Fibroblast of skin of back (primary cell): Measurements from ENCODE around the gene FARS2.

Experiments
- DNase-seq: peaks from one replicate; pipeline ENCODE4 v3.0.0-alpha.2; 2013

The FARS2 gene

DNA sequence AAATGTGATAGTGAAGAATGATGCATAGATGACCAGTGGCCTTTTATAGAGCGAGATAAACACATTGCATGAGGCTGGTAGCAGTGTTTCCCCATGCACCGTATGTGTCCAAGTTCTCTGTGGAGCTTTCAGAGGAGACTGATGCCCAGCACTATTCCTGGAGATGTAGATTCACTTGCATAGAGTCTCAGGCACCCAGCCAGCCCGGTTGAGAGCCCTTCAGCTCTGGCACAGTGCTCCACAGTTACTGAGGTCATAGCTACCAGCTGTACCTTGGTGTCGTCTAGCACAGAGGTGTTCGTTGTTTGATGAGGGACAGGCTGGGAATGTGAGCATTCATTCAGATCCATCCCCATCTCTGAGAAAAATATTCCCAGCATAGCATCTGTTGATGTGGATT is 328.9 kb downstream of the FARS2 start:
- no peak for DNase-seq

DNA sequence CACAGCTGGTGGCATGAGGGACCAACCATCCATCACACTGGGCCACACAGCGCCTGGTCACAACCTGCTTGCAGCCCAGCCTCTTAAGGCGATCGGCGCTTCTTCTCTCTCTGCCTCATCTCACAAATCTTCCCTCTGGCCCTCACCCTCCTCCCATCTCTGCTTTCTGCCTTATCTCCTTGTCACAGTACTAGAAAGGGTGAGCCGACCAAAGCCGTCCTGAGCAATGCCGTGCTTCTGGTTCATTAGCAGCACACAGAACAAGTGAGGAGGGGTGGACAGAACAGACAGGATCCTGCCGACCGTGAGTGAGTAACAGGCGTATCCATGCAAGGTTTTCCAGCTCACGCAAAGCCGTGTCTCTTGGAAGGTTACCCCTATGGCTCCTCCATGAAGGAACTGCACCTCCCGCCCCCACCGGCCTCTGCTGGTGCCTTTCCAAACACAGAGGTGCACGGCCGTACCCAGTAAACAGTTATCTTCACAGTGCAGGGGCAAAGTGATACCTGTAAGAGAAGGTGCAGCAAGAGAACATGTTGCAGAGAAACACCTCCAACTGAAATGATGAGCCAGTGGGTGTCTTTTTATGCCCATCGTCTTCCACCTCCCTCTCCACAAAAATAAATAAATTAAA is 331.7 kb downstream of the FARS2 start:
- no peak for DNase-seq

DNA sequence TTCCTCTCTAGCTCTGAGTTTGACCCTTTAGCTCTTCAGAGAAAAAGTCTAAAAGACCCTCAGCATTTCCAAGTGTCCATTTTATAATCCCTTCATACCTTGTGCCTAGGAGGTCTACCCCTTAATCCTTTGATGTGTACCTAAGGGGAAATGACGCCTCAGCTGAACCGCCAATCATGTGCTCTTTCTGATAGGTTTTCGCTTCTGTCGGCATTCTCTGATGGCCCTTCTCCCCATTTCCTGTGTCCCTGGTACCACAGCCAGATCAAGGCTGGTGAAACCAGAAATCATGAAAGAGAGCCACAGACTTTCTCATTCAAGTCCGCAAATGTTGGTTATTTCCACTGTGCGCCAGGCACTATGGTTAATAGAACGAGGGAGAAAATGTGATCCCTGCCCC is 333.9 kb downstream of the FARS2 start:
- no peak for DNase-seq

DNA sequence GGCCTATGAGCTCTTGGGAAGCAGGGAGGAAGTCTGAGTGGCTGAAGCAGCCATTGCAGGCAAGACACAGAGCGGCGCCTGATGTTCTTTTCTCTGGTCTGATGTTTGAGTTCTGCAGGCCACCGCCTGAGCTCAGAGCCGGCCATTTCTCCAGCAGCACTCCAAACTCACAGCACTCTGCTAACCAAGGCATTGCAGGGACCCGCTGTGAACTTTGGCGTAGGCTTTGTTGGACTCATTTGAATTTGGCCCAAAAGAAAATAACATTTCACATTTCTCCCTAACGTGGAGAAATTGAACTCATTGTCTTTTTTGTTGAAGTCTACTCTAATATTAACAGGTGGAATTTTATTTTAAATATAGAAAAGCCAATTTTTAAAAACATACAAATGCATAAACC is 336.1 kb downstream of the FARS2 start:
- DNase-seq: no peak

DNA sequence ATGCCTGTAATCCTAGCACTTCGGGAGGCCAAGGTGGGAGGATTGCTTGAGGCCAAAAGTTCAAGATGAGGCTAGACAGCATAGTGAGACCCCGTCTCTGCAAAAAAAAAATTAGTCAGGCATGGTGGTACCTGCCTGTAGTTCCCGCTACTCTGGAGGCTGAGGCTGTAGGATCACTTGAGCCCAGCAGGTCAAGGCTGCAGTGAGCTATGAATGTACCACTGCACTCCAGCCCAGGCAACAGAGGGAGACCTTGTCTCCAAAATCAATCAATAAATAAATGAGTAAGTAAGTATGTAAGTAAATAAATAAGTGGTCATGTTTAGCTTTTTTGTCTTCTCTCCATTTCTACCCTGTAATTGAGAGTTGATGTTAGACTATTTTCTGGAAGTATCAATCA is 336.8 kb downstream of the FARS2 start:
- DNase-seq: no peak

DNA sequence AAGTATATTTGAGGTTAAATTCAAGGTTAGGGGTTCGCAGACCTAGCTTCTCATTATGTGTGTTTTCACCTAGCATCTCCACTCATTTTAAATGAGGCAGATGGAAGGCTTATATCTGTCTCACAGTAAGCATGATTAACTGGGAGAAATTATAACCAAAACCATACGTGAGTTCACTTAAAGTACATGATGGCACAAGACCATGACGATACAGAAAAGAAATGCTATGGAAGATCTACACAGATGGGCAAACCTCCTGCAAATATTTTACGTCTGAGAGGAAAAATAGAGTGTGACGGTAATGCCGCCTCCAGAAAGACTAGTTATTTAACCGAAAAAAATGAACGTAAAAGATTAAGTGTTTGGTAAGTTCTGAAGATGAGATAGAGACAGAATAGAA is 337.8 kb downstream of the FARS2 start:
- peak; percentile 13 for DNase-seq

DNA sequence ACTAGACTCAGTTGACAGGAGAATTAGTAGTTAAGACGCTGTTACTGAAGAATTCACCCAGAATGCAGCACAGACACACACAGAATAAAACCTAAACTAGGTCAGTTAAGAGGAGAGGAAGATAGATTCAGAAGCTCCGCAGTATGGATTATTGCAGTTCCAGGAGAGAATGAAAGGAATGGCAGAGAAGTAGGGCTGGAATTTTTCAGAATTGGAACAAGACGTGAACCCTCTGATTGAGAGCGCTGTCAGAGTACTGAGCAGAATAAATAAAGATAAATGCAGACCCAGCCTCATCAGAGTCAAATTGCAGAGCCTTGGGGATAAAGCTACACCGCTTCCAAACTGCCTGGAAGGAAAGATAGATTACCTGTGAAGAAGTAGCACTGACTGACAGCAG is 344.6 kb downstream of the FARS2 start:
- no peak for DNase-seq

DNA sequence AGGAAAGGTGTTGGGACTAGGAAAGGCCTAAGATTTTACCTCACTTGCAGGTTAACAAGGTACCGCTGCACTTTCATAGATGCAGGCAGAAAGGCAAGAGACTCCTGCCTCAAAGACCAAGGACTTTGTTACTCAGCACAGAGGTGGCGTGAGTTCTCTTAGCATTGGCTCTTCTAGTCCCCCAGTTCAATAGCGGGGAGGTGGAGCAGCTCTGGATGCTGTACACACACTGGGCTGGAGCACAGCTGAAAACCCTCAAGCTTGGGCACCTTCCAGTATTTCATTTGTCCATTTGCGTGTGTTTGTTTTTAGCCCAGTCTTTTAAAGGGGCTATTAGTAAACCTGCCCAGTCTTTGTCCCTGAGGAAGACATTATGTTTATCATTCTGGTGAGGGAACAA is 345.2 kb downstream of the FARS2 start:
- no peak for DNase-seq

DNA sequence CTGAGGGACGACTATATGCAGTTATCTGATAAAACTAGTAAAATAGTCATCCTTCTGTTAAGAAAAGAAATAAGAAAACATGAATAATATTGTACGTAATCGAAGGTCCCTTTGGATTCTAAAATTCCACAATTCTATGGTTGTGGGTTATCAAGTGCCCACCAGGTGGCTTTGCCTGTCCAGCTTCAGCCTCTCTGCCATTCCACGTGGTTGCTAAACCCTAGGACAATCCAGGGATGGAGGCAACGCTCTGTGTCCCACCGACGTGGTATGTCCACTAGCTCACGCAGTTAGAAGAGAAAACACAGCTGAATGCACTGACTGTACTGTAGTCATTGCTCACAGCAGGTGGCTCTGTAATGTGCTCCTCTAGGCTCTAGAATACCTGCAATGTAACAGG is 349.3 kb downstream of the FARS2 start:
- no peak for DNase-seq

DNA sequence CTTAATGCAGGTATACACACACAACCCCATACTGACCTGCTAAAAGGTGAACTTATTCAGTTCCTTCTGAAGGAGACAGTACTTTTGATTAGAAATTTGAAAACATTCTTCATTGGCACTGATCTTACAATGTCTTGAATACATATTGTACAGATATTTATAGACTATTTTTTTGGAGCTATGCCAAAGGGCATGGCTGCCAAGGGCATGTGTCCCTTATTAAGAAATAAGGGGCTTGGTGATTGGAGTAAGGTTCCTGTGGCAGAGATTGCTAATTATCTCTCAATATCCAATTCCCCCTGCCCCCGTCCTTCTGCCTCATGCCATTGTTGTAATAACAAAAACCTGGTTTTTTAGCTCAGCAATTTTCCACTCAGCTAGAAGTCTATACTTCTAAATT is 355.9 kb downstream of the FARS2 start:
- no peak for DNase-seq

DNA sequence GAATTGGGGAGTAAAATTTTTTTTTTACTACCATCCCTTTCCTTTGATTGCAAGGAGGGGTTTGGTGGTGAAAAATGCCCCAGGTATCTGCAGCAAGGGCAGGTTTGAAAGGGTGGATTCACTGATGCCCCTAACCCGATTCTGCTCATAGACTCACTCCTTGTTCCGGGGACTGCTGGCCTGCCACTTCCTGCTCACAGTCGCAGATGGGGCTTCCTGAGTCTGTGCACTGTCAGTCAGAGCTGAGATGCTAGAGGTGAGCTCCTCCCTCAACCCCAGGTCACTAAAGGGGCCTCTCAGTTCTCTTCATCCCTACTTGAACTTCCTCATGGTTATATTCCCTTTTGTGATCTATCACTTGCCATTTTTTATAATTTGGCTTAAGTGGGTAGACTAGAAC is 357.9 kb downstream of the FARS2 start:
- DNase-seq: no peak

DNA sequence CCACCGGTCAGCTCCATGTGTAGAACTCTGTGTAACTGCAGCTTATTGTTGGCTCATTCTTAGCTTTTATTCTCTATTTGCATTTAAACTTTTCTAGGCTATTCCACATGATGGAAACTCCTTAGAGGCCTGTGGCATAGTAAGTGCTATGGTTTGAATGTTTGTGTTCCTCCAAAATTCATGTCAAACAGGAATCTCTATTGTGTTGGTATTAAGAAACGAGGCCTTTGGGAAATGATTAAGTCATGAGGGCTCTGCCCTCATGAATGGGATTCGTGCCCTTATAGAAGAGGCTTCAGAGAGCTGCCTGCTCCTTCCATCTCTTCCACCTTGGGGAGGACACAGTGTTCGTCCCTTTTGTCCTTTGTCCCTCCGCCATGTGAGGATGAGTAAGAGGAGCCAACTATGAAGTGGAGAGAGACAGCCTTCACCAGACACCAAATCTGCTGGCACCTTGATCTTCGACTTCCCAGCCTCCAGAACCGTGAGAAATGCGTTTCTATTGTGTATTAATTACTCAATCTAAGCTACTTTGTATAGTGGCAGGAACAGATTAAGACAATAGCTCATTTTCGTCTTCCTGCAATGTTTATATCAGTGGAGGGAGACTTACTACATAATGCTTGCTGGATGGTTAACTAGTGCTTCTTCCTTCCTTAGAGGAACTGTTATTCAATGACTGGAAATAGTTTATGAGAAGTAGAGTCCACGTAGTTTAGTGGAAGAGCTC is 361.1 kb downstream of the FARS2 start:
- no peak for DNase-seq

DNA sequence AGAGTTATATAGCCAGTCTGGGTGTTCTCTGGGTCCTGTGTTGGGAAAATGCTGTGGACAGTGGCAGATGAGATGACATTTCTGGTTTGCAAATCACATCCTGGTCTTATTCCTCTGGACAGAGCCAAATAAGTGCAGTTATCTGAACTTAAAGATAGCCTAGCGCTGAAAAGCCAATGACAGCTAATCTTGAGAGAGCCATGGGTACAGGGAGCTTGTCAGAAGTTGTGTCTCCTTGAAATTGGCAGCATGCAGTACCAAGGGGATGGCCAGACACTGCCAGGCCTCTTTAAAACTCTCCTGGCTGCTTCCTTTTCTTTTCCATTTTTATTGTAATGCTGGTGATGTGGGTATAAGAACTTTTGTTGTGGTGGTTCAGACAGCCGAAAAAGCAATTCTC is 362.5 kb downstream of the FARS2 start:
- DNase-seq: no peak

DNA sequence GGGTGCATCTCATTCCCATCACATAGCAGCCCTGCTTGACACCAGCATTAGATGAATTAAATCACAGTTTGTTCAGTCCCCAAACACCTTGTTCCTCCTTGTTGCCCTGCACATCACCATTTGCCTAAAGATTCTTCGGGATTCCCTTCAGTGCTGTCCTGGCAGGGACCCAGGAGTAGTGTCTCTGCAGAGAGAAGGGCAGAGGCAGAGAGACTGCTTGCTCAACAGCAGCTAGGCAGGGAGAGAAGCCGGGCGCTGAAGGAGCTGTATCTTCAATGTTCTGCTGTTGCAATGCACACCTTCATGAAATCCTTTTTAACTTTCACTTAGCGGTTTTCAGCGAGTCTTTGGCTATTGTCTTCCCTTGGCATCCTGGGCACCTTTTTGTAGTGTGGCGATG is 362.9 kb downstream of the FARS2 start:
- no peak for DNase-seq

DNA sequence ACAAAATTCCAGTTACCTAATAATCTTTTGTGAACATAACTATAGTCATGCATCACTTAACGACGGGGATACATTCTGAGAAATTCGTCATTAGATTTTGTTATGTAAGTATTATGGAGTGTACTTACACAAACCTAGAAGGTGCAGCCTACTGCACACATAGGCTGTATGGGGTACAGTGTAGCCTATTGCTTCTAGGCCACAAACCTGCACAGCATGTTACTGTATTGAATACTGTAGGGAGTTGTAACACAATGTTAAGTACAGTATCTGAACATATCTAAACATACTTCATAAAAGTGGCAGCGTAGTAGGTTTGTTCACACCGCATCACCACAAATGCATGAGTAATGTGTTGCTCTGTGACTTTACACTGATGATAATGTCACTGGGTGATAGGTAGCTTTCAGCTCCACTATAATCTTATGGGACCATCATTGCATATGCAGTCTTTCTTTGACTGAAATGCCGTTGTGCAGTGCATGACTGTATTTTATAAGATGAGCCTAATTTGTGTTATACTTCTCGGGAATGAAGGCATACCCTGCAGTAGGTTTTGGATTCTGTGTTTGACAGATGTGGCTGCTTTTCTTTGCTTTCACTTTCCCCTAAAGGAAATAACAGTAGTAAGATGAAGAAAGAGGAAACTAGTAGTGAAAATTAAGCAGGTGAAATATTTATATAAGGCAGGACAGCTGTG is 365.6 kb downstream of the FARS2 start:
- DNase-seq: no peak

DNA sequence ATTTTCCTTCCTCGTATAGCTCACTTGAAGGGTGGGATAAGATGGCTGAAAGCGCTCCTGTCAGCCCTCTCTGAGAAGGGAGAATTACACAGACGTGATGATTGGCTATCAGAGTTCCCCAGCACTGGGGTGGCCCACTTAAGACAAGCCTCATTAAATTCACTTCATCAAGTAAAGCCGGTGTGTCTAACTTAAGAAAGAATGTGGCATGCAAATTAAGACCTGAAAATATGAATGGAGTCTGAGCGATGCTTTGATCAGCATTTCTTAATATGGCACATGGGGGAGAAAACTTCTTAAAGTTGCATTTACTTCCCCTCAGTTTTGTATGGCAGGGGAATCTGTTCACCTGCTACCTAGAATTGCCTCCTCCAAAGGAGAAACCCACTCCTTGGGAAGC is 369.3 kb downstream of the FARS2 start:
- no peak for DNase-seq

DNA sequence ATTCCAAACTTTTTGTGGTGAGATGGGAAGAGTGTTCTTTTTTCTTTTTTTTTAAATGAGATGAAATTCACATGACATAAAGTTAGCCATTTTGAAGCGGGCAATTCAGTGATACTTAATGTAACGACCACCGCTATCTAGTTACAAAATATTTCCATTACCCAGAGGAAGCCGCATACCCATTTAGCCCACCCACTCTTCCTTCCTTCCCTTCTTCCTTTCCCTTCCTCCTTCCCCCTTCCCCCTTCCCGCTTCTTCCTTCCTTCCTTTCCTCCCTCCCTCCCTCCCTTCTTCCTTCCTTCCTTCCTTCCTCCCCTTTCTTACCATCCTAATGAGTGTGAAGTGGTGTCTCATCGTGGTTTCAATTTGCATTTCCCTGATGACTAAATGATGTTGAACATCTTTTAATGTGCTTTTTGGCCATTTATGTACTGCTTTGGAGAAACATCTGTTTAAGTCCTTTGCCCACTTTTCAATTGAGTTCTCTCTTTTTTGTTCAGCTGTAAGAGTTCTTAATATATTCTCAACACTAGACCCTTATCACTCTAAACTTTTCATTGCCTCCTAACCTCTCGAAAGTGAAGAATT is 371.1 kb downstream of the FARS2 start:
- DNase-seq: no peak

DNA sequence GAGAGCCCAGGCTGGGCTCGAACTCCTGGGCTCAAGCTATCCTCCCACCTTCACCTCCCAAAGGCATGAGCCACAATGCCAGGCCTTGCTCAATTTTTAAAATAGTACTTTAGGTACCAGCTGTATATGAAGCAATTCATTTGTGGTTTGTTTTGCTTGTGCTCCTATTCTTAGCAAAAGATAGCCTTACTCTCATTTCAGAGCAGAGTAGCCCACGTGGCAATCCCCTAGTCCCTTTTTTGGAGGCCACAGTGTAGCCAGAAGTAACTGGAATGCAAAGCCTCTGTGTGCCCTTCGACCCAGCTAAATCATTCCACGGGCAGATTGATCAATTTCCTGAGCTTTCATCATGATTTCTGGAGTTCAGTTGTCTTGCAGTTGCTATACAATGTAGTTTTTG is 373.2 kb downstream of the FARS2 start:
- DNase-seq: no peak

DNA sequence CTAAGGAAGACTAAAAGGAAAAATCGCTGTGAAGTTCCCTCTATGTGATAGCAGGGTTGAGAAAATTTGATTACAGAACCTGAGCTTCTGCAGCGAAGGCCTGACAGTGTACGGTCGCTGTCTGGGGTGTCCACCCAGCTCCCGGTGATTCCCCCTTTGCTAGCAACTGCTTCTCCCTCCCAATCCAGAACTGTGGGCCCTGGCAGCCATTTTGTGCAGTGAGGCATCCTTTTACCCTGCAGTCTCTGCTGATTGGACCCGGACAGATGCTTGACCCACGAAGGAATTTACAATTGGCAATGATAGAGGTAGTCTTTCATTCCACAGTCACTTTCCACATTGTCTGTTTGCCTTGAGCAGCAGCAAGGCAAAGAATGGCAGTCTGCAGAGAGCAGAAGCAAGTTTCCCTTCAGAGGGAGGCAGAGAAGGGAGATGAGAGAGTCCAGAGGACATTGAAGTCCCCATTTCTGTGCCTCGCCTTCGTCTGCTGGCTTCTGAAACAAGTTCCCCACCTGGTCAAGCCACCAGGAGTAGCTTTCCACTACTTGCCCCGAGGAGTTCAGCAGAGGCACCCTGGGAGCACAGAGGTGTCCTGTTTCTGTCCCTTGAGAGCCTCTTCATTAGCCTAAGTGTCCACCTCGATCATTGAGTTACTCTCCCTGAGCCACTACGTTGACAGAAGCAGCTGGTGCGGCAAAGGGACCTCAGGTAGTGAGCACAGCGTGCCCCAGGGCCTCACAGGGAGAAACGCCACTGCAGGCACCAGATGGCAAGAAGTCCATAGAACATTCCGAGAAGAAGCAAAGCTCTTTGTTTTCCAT is 375.1 kb downstream of the FARS2 start:
- no peak for DNase-seq

DNA sequence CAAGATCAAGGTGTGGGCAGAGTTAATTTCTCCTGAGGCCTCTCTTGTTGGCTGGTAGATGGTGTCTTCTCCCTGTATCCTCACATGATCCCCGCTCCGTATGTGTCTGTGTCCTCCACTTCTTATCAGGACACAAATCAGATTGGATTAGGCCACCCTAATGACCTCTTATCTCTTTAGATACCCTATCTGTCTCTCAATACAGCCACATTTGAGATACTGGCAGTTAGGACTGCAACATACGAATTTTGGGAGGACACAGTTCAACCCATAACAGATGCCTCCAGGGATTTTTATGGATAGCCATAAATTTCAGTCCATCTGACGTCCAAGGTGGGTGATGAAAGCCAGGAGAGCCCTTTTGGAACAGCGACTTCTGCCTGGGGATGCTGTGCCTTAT is 376.4 kb downstream of the FARS2 start:
- no peak for DNase-seq

DNA sequence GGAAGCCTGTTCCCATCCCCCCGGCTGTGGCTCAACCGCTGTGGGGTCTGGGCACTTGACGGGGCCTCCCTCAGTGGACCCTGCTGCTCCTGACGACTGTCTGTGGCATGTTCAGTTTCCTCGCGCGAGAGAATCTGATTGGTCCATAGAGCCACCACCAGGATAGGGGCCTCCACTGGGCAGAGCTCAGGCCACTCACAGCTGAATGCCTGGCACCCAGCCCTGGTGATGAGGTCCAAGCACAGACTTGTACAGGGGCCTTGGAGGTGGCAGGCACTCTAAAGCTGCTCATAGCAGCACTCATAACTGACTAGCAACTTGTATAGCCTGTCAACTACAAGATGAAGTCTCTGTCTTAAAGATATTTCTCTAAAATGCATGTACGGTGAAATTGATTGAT is 377.4 kb downstream of the FARS2 start:
- DNase-seq: no peak

DNA sequence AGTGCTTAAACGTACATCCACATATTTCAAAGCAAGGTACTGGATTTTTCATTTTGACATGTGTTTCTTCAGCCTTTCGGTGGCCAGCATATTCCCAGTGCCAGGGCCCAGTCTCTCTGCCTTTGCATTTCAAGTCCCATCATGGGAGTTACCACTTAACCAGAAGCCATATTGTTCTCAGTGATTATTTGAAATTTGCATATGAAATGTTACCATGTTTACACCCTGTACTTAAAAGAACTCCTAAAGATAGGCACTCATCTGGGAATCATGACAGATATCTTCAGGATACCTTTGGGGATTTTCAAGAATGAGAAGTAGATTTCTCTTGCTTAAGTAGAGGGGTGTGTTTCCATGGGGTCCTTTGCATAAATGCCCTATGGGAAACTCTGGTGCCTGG is 377.9 kb downstream of the FARS2 start:
- no peak for DNase-seq

DNA sequence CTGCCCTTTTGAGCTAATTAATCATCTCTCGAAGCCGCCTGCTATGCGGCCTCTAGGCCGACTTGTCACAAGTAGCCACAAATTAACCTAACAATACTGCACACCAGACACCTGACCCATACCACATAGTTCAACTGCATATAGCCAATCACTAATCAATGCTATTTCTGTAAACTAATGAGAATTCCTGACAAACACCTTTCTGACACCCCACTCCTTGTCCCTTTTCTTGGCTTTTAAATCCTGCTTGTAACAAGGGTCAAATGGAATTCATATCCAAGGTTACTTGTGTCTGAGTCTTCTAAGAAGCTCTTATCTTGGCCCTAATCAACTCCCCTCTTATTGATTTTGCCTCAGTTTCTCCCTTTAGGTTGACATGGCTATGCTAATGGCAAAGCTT is 379.3 kb downstream of the FARS2 start:
- DNase-seq: no peak
